Skeletal muscle cell (primary cell): ENCODE data around the gene ABCG4.
"Not testable (repeated sequence)": the region's sequence is repeated elsewhere in the genome, so short reads cannot be mapped to it uniquely, and the experiment has no call there.

ENCODE experiments used
- DNase-seq: peaks from one replicate; pipeline ENCODE4 v3.0.0-alpha.2; 2010; ENCODE audit warnings: low read depth
- H3K4me3 ChIP-seq: 2 replicates; pipeline ENCODE4 v1.5.1; 2011; ENCODE audit warnings: low read depth, mild to moderate bottlenecking, control low read depth, low read length, moderate library complexity

Gene ABCG4

GRCh38 chr11:119149786-119150275 is 979 bp downstream of the ABCG4 start:
- peak overlapping the region; percentile 59 for H3K4me3 ChIP-seq
- no peak for DNase-seq

DNA sequence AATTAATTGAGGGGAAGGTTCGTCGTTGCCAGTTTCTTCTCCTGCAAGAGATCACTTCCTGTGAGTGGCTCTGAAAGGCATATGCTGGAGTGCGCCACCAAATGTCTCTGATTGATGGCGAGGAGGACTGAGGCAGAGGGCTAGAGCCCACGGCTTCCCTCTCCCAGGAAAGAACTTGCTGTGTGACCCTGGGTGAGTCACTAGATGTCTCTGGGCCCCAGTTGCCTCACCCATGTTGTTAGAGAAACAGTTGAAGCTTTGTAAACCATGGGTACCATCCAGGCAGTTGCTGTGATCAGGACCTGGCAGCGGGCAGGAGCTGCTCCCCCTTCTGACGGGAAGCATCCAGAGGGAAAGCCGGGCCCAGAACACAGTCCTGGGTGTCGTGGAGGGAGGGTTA is 3.2 kb downstream of the ABCG4 start:
- H3K4me3 ChIP-seq: no peak overlapping the region
- no peak for DNase-seq

DNA sequence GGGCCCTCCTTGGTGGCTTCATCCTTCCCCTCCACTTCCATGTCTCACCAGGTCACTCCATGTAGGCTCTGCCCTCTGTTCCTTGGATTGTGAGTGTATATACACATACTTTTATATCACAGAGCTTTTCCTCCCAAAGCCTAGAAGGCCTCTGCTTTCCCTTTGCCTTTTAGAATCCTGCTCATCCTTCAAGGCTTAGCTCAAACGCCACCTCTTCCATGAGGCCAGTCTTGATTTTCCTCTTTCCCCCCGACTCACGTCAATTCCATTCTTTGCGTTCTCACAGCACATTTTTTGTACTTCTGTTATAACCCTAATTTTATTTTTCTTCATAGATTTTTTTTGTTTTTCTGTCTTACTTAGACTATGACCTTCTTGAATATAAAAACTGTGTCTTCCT is 3.8 kb downstream of the ABCG4 start:
- H3K4me3 ChIP-seq: no peak overlapping the region
- DNase-seq: no peak

- no peak overlapping the region for H3K4me3 ChIP-seq
- DNase-seq: no peak
These were observed 4.4 kb downstream of the ABCG4 start for GRCh38 chr11:119153049-119153818.

GRCh38 chr11:119154178-119154577 is 5.3 kb downstream of the ABCG4 start:
- DNase-seq: no peak
- no peak overlapping the region for H3K4me3 ChIP-seq

- no peak overlapping the region for H3K4me3 ChIP-seq
- DNase-seq: no peak
These were observed 7.1 kb downstream of the ABCG4 start for GRCh38 chr11:119155733-119156492.

- no peak overlapping the region for H3K4me3 ChIP-seq
- no peak for DNase-seq
These were observed 7.6 kb downstream of the ABCG4 start for GRCh38 chr11:119156496-119156895.

GRCh38 chr11:119157063-119157462 is 8.2 kb downstream of the ABCG4 start:
- no peak for DNase-seq

GRCh38 chr11:119158467-119158866 is 9.6 kb downstream of the ABCG4 start:
- H3K4me3 ChIP-seq: no peak overlapping the region
- DNase-seq: no peak

More at GRCh38 chr11:119157063-119157462, 8.2 kb downstream of the ABCG4 start:
- H3K4me3 ChIP-seq: no peak overlapping the region

GRCh38 chr11:119160151-119160550 is 11.3 kb downstream of the ABCG4 start:
- DNase-seq: no peak

DNA sequence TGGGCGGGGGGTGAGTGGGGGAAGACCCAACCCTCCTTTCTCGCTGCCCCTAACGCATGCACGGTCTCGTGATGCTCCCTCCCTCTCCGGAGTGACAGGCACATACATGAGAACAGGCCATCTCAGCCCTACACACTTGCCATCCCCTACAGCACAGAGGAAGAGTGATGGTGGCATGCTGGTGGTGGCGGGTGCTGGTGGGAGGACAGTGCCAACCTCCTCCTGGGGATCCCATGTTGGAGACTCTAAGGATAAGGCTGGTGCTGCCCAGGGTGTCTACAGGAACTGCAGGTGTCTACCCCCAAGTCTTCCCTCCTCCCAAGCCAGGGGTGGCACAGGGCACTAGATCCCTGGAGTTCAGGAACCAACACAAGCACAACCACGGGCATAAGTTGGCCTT is 13.0 kb downstream of the ABCG4 start:
- H3K4me3 ChIP-seq: no peak overlapping the region
- DNase-seq: no peak

More at GRCh38 chr11:119160151-119160550, 11.3 kb downstream of the ABCG4 start:
- no peak overlapping the region for H3K4me3 ChIP-seq

DNA sequence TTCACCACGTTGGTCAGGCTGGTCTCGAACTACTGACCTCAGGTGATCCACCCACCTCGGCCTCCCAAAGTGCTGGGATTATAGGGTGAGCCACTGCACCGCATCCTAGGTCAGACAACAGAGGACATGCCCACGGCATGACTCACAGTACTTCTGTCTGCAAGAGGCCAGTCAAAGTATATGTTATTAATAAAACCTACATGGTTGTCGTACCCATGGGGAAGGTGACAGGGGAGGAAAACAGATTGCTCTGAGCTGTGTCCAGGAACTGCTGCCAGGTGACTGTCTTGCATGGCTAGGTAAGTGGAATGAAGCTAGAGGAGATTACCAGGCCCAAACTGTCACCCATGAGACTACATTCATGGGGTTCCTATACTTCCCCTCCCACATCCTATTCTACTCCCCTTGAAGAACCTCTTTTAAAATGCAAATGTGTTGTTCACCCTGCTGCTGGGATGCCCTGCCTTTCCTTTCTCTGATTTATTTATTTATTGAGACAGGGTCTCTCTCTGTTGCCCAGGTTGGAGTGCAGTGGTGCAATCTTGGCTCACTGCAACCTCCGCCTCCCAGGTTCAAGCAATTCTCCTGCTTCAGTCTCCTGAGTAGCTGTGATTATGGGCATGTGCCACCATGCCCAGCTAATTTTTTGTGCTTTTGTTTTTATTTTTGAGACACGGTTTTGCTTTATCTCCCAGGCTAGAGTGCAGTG is 17.7 kb downstream of the ABCG4 start:
- no peak for DNase-seq
- no peak overlapping the region for H3K4me3 ChIP-seq

- DNase-seq: not testable (repeated sequence)
These were observed 18.2 kb downstream of the ABCG4 start for GRCh38 chr11:119167077-119167458.

DNA sequence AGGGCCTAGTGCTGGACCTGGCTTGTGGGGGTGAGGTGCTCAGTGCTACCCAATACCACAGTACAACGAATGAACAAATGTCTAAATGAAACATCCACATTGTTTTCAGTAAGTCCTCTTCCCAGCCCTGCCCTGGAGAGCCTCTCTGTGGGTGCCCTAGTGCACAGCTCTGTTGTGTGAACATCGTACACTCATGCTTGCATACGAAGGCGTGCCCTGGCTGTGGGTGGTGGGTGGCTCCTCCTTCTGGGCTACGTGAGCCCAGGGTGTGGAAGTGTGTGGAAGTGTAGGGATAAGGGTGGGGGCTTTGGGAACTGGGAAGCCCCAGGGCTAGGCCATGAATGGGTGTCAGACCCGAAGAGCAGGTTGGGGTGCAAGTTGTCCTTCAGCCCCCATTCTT is 19.1 kb downstream of the ABCG4 start:
- no peak for DNase-seq
- no peak overlapping the region for H3K4me3 ChIP-seq

More at GRCh38 chr11:119167077-119167458, 18.2 kb downstream of the ABCG4 start:
- not testable (repeated sequence) for H3K4me3 ChIP-seq

- DNase-seq: peak; percentile 14
- peak within 1 kb of the TSS; percentile 62 for H3K4me3 ChIP-seq
These were observed 19.8 kb downstream of the ABCG4 start, which contains the start of gene NLRX1 for GRCh38 chr11:119168471-119169281. TSS of gene NLRX1 (plus strand) at chr11:119168725. CDS start at chr11:119171404, 2,679 bp downstream.

- no peak for DNase-seq
- H3K4me3 ChIP-seq: peak overlapping the region; percentile 62
These were observed 20.4 kb downstream of the ABCG4 start for GRCh38 chr11:119169282-119169719.

GRCh38 chr11:119172513-119172912 is 23.7 kb downstream of the ABCG4 start:
- no peak for DNase-seq
- no peak overlapping the region for H3K4me3 ChIP-seq

GRCh38 chr11:119173453-119173852 is 24.6 kb downstream of the ABCG4 start:
- DNase-seq: no peak
- no peak overlapping the region for H3K4me3 ChIP-seq

DNA sequence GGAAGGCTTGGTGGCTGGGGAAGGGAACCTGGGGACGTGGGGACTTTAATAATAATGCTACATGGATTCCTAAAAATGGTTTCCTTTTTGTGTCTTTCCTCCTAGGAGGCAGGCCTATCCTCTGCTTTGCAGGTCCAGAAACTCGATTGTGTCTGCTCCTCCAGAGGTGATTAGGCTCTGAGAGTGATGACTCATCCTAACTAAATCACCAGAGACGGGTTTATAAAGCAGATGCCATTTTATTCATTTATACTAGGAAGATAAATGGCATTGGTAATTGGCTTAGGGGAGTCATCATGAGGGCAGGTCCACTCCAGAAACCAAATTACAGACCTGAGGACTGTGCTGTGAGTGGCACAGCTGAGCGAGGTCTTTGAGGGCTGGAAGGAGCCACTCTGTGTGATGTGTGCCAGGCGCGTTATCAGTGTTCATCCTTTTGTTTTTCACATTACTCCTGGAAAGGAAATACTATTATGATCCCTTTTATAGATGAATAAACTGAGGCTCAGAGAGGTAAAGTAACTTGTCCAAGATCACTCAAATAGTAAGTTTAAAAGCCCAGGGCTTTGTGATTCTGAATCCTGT is 26.7 kb downstream of the ABCG4 start:
- DNase-seq: no peak
- no peak overlapping the region for H3K4me3 ChIP-seq
